Natural killer cell (primary cell): Measurements from ENCODE around the gene CUX1. TPM values are rescaled to one million over a fixed set of nuclear protein-coding genes. Genes with fewer than 3 reads are reported as not detected.

Experiments
- ATAC-seq, 3 donors: fragments of 150-1000 bp in 2 of 3; fragments of 200-7000 bp in 1 of 3; cut with Tn5 transposase; 1 replicate in 1 of 3; 2 replicates in 2 of 3; pipeline ENCODE4 v1.10.0; 2021; ENCODE audit warnings: mild to moderate bottlenecking in 2 of 3, moderate library complexity in 2 of 3
- DNase-seq, 2 donors: peaks; one replicate each; pipeline versions ENCODE4 v3.0.0 to v3.0.0-alpha.2; 2013 to 2021; ENCODE audit warnings: mixed read lengths in 1 of 2
- H3K27ac ChIP-seq: one replicate; pipeline ENCODE4 v1.5.1; 2013; ENCODE audit warnings: mild to moderate bottlenecking, low read length
- H3K27me3 ChIP-seq: one replicate; pipeline ENCODE4 v1.6.1; 2013; ENCODE audit warnings: low read length; ENCODE audit not compliant: control insufficient read depth, insufficient read depth
- H3K36me3 ChIP-seq: one replicate; pipeline ENCODE4 v1.6.1; 2013; ENCODE audit warnings: low read length; ENCODE audit not compliant: control insufficient read depth, insufficient read depth
- H3K4me1 ChIP-seq: one replicate; pipeline ENCODE4 v1.6.1; 2013; ENCODE audit warnings: low read length; ENCODE audit not compliant: control insufficient read depth, insufficient read depth
- H3K4me3 ChIP-seq: one replicate; pipeline ENCODE4 v1.5.1; 2013; ENCODE audit warnings: low read length
- H3K9me3 ChIP-seq: one replicate; pipeline ENCODE4 v1.6.1; 2013; ENCODE audit warnings: low read length; ENCODE audit not compliant: control insufficient read depth, insufficient read depth
- H3K27ac Mint-ChIP-seq, 2 donors: one replicate each; pipeline ENCODE4 v1.8.0; 2022; ENCODE audit warnings: mild to moderate bottlenecking in 2 of 2, mixed read lengths in 2 of 2, moderate library complexity in 1 of 2
- H3K27me3 Mint-ChIP-seq, 2 donors: one replicate each; pipeline ENCODE4 v1.8.0; 2022; ENCODE audit warnings: low read depth in 2 of 2, mixed read lengths in 2 of 2
- H3K36me3 Mint-ChIP-seq: one replicate; pipeline ENCODE4 v1.8.0; 2022; ENCODE audit warnings: mixed read lengths
- H3K4me1 Mint-ChIP-seq, 2 donors: one replicate each; pipeline ENCODE4 v1.8.0; 2022; ENCODE audit warnings: mixed read lengths in 2 of 2
- H3K4me3 Mint-ChIP-seq: one replicate; pipeline ENCODE4 v1.8.0; 2022; ENCODE audit warnings: mild to moderate bottlenecking, moderate library complexity, mixed read lengths
- H3K9me3 Mint-ChIP-seq, 2 donors: one replicate each; pipeline ENCODE4 v1.8.0; 2022; ENCODE audit warnings: mixed read lengths in 2 of 2
- CTCF ChIP-seq: fragments of 200-600 bp; IDR thresholded peaks from one replicate; pipeline ENCODE4 v1.8.0; 2022; ENCODE audit warnings: antibody characterized with exemption
- WGBS: methylation state at CpG from one replicate; pipeline ENCODE4 v1.1.7; 2013; ENCODE audit warnings: missing lambda C conversion rate; ENCODE audit not compliant: insufficient coverage; 5-methylcytosine and 5-hydroxymethylcytosine counted together
- intact Hi-C: fragments of 100-400 bp; cut with micrococcal nuclease; formaldehyde crosslinking; loops from one replicate; pipeline ENCODE4 v1.14.2; 2022
- total RNA-seq, 4 donors: library from RNA; stranded (reverse); fragments of 120-200 nt in 1 of 4; gene quantifications; one replicate each; pipeline versions ENCODE4 v1.2.3 to v1.2.4, GENCODE V29; 2013 to 2022

CUX1 gene
- total RNA-seq, 3 donors from 2014 or later (not counting 1 experiment from before 2014, with no cell fraction given): 59.8 to 77.4 (median 73.6) TPM

GRCh38 chr7:101869026-101869900, 51.8 kb downstream of the CUX1 start:
- Mint-ChIP-seq H3K9me3 (no peaks in the 10 kb centered on the region), H3K27ac (peak overlapping the region in 1 of 2 donors; percentile 51), H3K4me3 (no peak overlapping the region), H3K27me3 (no peaks in the 10 kb centered on the region), H3K4me1 (peaks cover 47 to 57% of the 10 kb centered on the region in 2 donors), H3K36me3 (no peaks in the 10 kb centered on the region)
- Histone ChIP-seq H3K9me3 (no peaks in the 10 kb centered on the region), H3K4me1 (peaks cover 23% of the 10 kb centered on the region), H3K27ac (no peak overlapping the region), H3K4me3 (no peak overlapping the region), H3K27me3 (no peaks in the 10 kb centered on the region), H3K36me3 (no peaks in the 10 kb centered on the region)
- TF ChIP-seq CTCF: no peak
- intact Hi-C loops: no loop called here
- ATAC-seq (no peak), DNase-seq (no peak)
- WGBS: 91% methylated on average over 38 of the region's 38 CpGs

GRCh38 chr7:101869901-101870290, 52.5 kb downstream of the CUX1 start:
- H3K4me1 ChIP-seq: peaks cover 23% of the 10 kb centered on the region
- no peaks in the 10 kb centered on the region for H3K27me3 ChIP-seq
- TF ChIP-seq CTCF: no peak
- Mint-ChIP-seq H3K4me1 (peaks cover 47 to 57% of the 10 kb centered on the region in 2 donors), H3K27me3 (no peaks in the 10 kb centered on the region), H3K4me3 (no peak overlapping the region), H3K36me3 (no peaks in the 10 kb centered on the region), H3K27ac (peak overlapping the region in 1 of 2 donors; percentile 58), H3K9me3 (no peaks in the 10 kb centered on the region)
- no peaks in the 10 kb centered on the region for H3K9me3 ChIP-seq
- intact Hi-C loops: no loop called here
- DNase-seq (no peak), ATAC-seq (no peak)
- no peak overlapping the region for H3K4me3 ChIP-seq
- H3K36me3 ChIP-seq: no peaks in the 10 kb centered on the region
- WGBS: 79% methylated on average over 6 of the region's 7 CpGs
- no peak overlapping the region for H3K27ac ChIP-seq

GRCh38 chr7:101870361-101871062, 53.1 kb downstream of the CUX1 start:
- H3K27me3 Mint-ChIP-seq: no peaks in the 10 kb centered on the region
- no peaks in the 10 kb centered on the region for H3K36me3 ChIP-seq
- H3K27ac Mint-ChIP-seq: peak overlapping the region; percentile 9 to 66
- ATAC-seq (no peak), DNase-seq (no peak)
- no peak overlapping the region for H3K27ac ChIP-seq
- no peaks in the 10 kb centered on the region for H3K9me3 Mint-ChIP-seq
- TF ChIP-seq CTCF: no peak
- intact Hi-C loops: no loop called here
- H3K4me1 ChIP-seq: peaks cover 23% of the 10 kb centered on the region
- H3K4me1 Mint-ChIP-seq: peaks cover 42 to 52% of the 10 kb centered on the region in 2 donors
- H3K4me3 ChIP-seq: no peak overlapping the region
- 91% methylated on average over 12 of the region's 12 CpGs for WGBS
- H3K27me3 ChIP-seq: no peaks in the 10 kb centered on the region
- no peak overlapping the region for H3K4me3 Mint-ChIP-seq
- no peaks in the 10 kb centered on the region for H3K36me3 Mint-ChIP-seq
- no peaks in the 10 kb centered on the region for H3K9me3 ChIP-seq
